SJSA1 (cell line): ENCODE measurements around the gene RNF224. TPM values are rescaled to one million over a fixed set of nuclear protein-coding genes. Genes with fewer than 3 reads are reported as not detected.

Experiments
- DNase-seq, 2 experiments: peaks; one replicate each; pipeline ENCODE4 v3.0.0-alpha.2; 2015 to 2020; ENCODE audit warnings: low spot score in 2 of 2, low read depth in 1 of 2
- H3K27ac ChIP-seq: fragments of 250-450 bp; sonication (Bioruptor Pico); 2 replicates; pipeline ENCODE4 v1.5.1; 2020; ENCODE audit warnings: mild to moderate bottlenecking, moderate library complexity
- H3K27me3 ChIP-seq: fragments of 250-450 bp; sonication (Bioruptor Pico); replicated peaks from 2 replicates; pipeline ENCODE4 v1.5.1; 2020; ENCODE audit warnings: mild to moderate bottlenecking, moderate library complexity
- H3K36me3 ChIP-seq: fragments of 250-450 bp; sonication (Bioruptor Pico); 2 replicates; pipeline ENCODE4 v1.5.1; 2020; ENCODE audit warnings: mild to moderate bottlenecking
- H3K4me1 ChIP-seq: fragments of 250-450 bp; sonication (Bioruptor Pico); replicated peaks from 2 replicates; pipeline ENCODE4 v1.6.1; 2021; ENCODE audit warnings: mild to moderate bottlenecking
- H3K4me3 ChIP-seq: fragments of 250-450 bp; sonication (Bioruptor Pico); 2 replicates; pipeline ENCODE4 v1.5.1; 2020; ENCODE audit warnings: mild to moderate bottlenecking
- H3K9me3 ChIP-seq: fragments of 250-450 bp; sonication (Bioruptor Pico); replicated peaks from 2 replicates; pipeline ENCODE4 v1.5.1; 2020; ENCODE audit warnings: mild to moderate bottlenecking
- total RNA-seq: library from RNA; depleted of rRNA; stranded (reverse); fragments of >200 nt; shearing (Covaris generic); gene quantifications from 2 replicates; pipeline ENCODE4 v1.2.3, GENCODE V29; 2014; rRNA removed

The RNF224 gene
- total RNA-seq: not detected in 2 replicates

- Histone ChIP-seq H3K4me3 (no peak within 1 kb of the TSS), H3K9me3 (no peaks in the 10 kb centered on the region), H3K4me1 (peaks cover 19% of the 10 kb centered on the region), H3K27me3 (peaks cover 20% of the 10 kb centered on the region; the same call in 1 of the 2 replicates), H3K27ac (no peak within 1 kb of the TSS), H3K36me3 (peaks cover 3% of the 10 kb centered on the region; the same call in 1 of the 2 replicates)
- DNase-seq: peak; percentile 55 to 74
Measured at GRCh38 chr9:137227054-137227852, at the start of gene RNF224. Gene RNF224 (plus strand): TSS chr9:137227502. CDS start chr9:137228336, 834 bp downstream.

- H3K4me3 ChIP-seq: no peak overlapping the region
- H3K36me3 ChIP-seq: peaks cover 38% of the 10 kb centered on the region
- no peak for DNase-seq
- no peaks in the 10 kb centered on the region for H3K27me3 ChIP-seq
- no peaks in the 10 kb centered on the region for H3K9me3 ChIP-seq
- H3K4me1 ChIP-seq: peaks cover 10% of the 10 kb centered on the region
- H3K27ac ChIP-seq: no peak overlapping the region
Measured at GRCh38 chr9:137178201-137178938, 48.9 kb upstream of the RNF224 start.

GRCh38 chr9:137178939-137179630, 48.2 kb upstream of the RNF224 start:
- Histone ChIP-seq H3K4me1 (peaks cover 10% of the 10 kb centered on the region), H3K27me3 (no peaks in the 10 kb centered on the region), H3K27ac (no peak overlapping the region), H3K36me3 (peaks cover 44% of the 10 kb centered on the region), H3K4me3 (no peak overlapping the region), H3K9me3 (no peaks in the 10 kb centered on the region)
- no peak for DNase-seq

- Histone ChIP-seq H3K36me3 (peaks cover 44% of the 10 kb centered on the region), H3K27ac (no peak overlapping the region), H3K4me3 (no peak overlapping the region), H3K27me3 (no peaks in the 10 kb centered on the region), H3K4me1 (peaks cover 10% of the 10 kb centered on the region), H3K9me3 (no peaks in the 10 kb centered on the region)
- DNase-seq: no peak
Measured at GRCh38 chr9:137179761-137180160, 47.5 kb upstream of the RNF224 start.

GRCh38 chr9:137180491-137180890, 46.8 kb upstream of the RNF224 start:
- Histone ChIP-seq H3K9me3 (no peaks in the 10 kb centered on the region), H3K4me1 (peaks cover 10% of the 10 kb centered on the region), H3K36me3 (peaks cover 50% of the 10 kb centered on the region), H3K27ac (no peak overlapping the region), H3K27me3 (no peaks in the 10 kb centered on the region), H3K4me3 (no peak overlapping the region)
- no peak for DNase-seq

GRCh38 chr9:137181680-137182079, 45.6 kb upstream of the RNF224 start:
- Histone ChIP-seq H3K36me3 (peaks cover 62% of the 10 kb centered on the region), H3K27ac (no peak overlapping the region), H3K4me1 (peaks cover 10% of the 10 kb centered on the region), H3K27me3 (no peaks in the 10 kb centered on the region), H3K9me3 (no peaks in the 10 kb centered on the region), H3K4me3 (no peak overlapping the region)
- no peak for DNase-seq

GRCh38 chr9:137182836-137183235, 44.5 kb upstream of the RNF224 start:
- H3K27me3 ChIP-seq: no peaks in the 10 kb centered on the region
- H3K36me3 ChIP-seq: peaks cover 73% of the 10 kb centered on the region
- H3K27ac ChIP-seq: no peak overlapping the region
- H3K4me3 ChIP-seq: no peak overlapping the region
- H3K4me1 ChIP-seq: peaks cover 22% of the 10 kb centered on the region
- H3K9me3 ChIP-seq: no peaks in the 10 kb centered on the region
- no peak for DNase-seq

GRCh38 chr9:137183980-137184595, 43.2 kb upstream of the RNF224 start:
- Histone ChIP-seq H3K9me3 (no peaks in the 10 kb centered on the region), H3K36me3 (peaks cover 80% of the 10 kb centered on the region), H3K27ac (no peak overlapping the region), H3K4me1 (peaks cover 14% of the 10 kb centered on the region), H3K27me3 (no peaks in the 10 kb centered on the region), H3K4me3 (no peak overlapping the region)
- no peak for DNase-seq

- no peak for DNase-seq
- Histone ChIP-seq H3K4me3 (no peak overlapping the region), H3K27ac (no peak overlapping the region), H3K9me3 (no peaks in the 10 kb centered on the region), H3K36me3 (peaks cover 85% of the 10 kb centered on the region), H3K4me1 (peaks cover 24% of the 10 kb centered on the region), H3K27me3 (no peaks in the 10 kb centered on the region)
Measured at GRCh38 chr9:137184881-137185660, 42.2 kb upstream of the RNF224 start.

GRCh38 chr9:137185921-137186320, 41.4 kb upstream of the RNF224 start:
- peaks cover 87% of the 10 kb centered on the region for H3K36me3 ChIP-seq
- H3K9me3 ChIP-seq: no peaks in the 10 kb centered on the region
- no peak for DNase-seq
- H3K27ac ChIP-seq: no peak overlapping the region
- H3K27me3 ChIP-seq: no peaks in the 10 kb centered on the region
- no peak overlapping the region for H3K4me3 ChIP-seq
- peaks cover 25% of the 10 kb centered on the region for H3K4me1 ChIP-seq

GRCh38 chr9:137186385-137186784, 40.9 kb upstream of the RNF224 start:
- Histone ChIP-seq H3K4me1 (peaks cover 25% of the 10 kb centered on the region), H3K27ac (no peak overlapping the region), H3K4me3 (no peak overlapping the region), H3K36me3 (peaks cover 87% of the 10 kb centered on the region), H3K9me3 (no peaks in the 10 kb centered on the region), H3K27me3 (no peaks in the 10 kb centered on the region)
- DNase-seq: no peak

- Histone ChIP-seq H3K4me1 (peaks cover 25% of the 10 kb centered on the region), H3K36me3 (peaks cover 89% of the 10 kb centered on the region), H3K9me3 (no peaks in the 10 kb centered on the region), H3K27me3 (no peaks in the 10 kb centered on the region), H3K27ac (no peak overlapping the region), H3K4me3 (peak overlapping the region; percentile 93)
- no peak for DNase-seq
Measured at GRCh38 chr9:137187386-137187785, 39.9 kb upstream of the RNF224 start.

GRCh38 chr9:137188086-137188489, 39.2 kb upstream of the RNF224 start:
- Histone ChIP-seq H3K9me3 (no peaks in the 10 kb centered on the region), H3K4me1 (peaks cover 25% of the 10 kb centered on the region), H3K36me3 (peaks cover 83% of the 10 kb centered on the region), H3K4me3 (peak overlapping the region; percentile 93), H3K27me3 (no peaks in the 10 kb centered on the region), H3K27ac (peak overlapping the region; percentile 83)
- DNase-seq: no peak
